HepG2 (cell line): Measurements from ENCODE around the gene FHIT. TPM values are rescaled to one million over a fixed set of nuclear protein-coding genes. Genes with fewer than 3 reads are reported as not detected.

Source experiments
- HNRNPUL1 ChIP-seq: fragments of 200-400 bp; formaldehyde crosslinking; IDR thresholded peaks from 2 replicates; pipeline ENCODE4 v1.6.1; 2017; ENCODE audit warnings: low read depth, mild to moderate bottlenecking, low read length, moderate library complexity
- HOXA3 ChIP-seq: sonication (generic); formaldehyde crosslinking; IDR thresholded peaks from 2 replicates; pipeline ENCODE4 v1.5.0; 2020; ENCODE audit warnings: missing genetic modification reagents
- RCOR2 ChIP-seq: IDR thresholded peaks from 2 replicates; pipeline ENCODE4 v1.6.1; 2016; ENCODE audit warnings: missing biosample characterization, missing genetic modification reagents
- SSRP1 ChIP-seq: IDR thresholded peaks from 2 replicates; pipeline ENCODE4 v1.6.1; 2016; ENCODE audit warnings: control low read depth
- ZNF761 ChIP-seq: sonication (generic); formaldehyde crosslinking; conservative IDR thresholded peaks from 2 replicates; pipeline ENCODE4 v1.4.0; 2020; ENCODE audit warnings: mild to moderate bottlenecking, missing genetic modification reagents
- ZNF878 ChIP-seq: sonication (generic); formaldehyde crosslinking; IDR thresholded peaks from 2 replicates; pipeline ENCODE4 v1.8.1; 2023; ENCODE audit warnings: mild to moderate bottlenecking, missing genetic modification reagents, moderate library complexity
- polyA plus RNA-seq, 8 experiments: library from polyadenylated mRNA; depleted of rRNA in 3 of 8; stranded (reverse) in 7 of 8; unstranded in 1 of 8; fragments of >200 nt; fragmentation: Illumina TruSeq in 4 of 8; extraction: Trizol in 4 of 8; gene quantifications; 2 replicates each; pipeline versions ENCODE4 v1.2.1 to v1.2.3, GENCODE V29; 2011 to 2016; ENCODE audit warnings: low read depth in 4 of 8, missing spikeins in 1 of 8, mixed read lengths in 1 of 8; ENCODE audit not compliant: insufficient read depth in 1 of 8
- total RNA-seq, 5 experiments: library from RNA; depleted of rRNA; stranded (reverse); fragments of >200 nt; fragmentation: Illumina TruSeq; extraction: Trizol; gene quantifications; 2 replicates each; pipeline ENCODE4 v1.2.3, GENCODE V29; 2016; ENCODE audit warnings: low read depth in 1 of 5
- TF ChIP-seq, protein P1 (sequence below), 2 experiments: sonication (generic) in 1 of 2; formaldehyde crosslinking in 1 of 2; IDR thresholded peaks; 2 replicates each; pipeline versions ENCODE4 v1.6.1 to v1.9.0; 2014 to 2022; ENCODE audit warnings: antibody characterized with exemption in 1 of 2, borderline replicate concordance in 1 of 2, inconsistent platforms in 1 of 2, low read depth in 1 of 2, missing genetic modification reagents in 1 of 2
- TF ChIP-seq, protein P2 (sequence below): sonication (generic); formaldehyde crosslinking; IDR thresholded peaks from 2 replicates; pipeline ENCODE4 v1.5.0; 2020; ENCODE audit warnings: missing genetic modification reagents
- TF ChIP-seq, protein P3 (sequence below): sonication (generic); formaldehyde crosslinking; IDR thresholded peaks from 2 replicates; pipeline ENCODE4 v1.4.0; 2020; ENCODE audit warnings: mild to moderate bottlenecking, missing genetic modification reagents
- TF ChIP-seq, protein P4 (sequence below): IDR thresholded peaks from 2 replicates; pipeline ENCODE4 v1.6.1; 2016

Gene FHIT
- total and polyA plus RNA-seq, 2 of the 13 experiments (the other 11 are each of a cell fraction or from before 2014, with no cell fraction given): 4.0 to 4.6 TPM

DNA sequence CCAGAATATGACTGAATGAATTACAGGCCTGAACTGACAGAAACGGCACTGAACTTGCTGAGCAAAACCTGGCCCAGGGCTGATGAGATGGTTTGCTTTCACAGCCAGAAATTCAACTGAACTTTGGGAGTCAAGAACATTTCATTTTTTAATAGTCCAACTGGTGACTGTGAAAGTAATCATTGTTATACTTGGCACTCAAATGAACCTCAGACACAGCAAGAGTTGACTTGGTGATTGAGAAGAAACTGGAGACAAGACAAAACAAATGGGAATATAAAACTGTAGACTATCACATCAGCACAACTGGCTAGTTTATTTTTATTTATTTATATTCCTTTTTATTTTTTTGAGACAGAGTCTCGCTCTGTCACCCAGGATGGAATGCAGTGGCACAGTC lies 1342.6 kb downstream of the FHIT start (continued):
- TF ChIP-seq, protein P1, sequence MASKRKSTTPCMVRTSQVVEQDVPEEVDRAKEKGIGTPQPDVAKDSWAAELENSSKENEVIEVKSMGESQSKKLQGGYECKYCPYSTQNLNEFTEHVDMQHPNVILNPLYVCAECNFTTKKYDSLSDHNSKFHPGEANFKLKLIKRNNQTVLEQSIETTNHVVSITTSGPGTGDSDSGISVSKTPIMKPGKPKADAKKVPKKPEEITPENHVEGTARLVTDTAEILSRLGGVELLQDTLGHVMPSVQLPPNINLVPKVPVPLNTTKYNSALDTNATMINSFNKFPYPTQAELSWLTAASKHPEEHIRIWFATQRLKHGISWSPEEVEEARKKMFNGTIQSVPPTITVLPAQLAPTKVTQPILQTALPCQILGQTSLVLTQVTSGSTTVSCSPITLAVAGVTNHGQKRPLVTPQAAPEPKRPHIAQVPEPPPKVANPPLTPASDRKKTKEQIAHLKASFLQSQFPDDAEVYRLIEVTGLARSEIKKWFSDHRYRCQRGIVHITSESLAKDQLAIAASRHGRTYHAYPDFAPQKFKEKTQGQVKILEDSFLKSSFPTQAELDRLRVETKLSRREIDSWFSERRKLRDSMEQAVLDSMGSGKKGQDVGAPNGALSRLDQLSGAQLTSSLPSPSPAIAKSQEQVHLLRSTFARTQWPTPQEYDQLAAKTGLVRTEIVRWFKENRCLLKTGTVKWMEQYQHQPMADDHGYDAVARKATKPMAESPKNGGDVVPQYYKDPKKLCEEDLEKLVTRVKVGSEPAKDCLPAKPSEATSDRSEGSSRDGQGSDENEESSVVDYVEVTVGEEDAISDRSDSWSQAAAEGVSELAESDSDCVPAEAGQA (IDR thresholded peaks at IDR 0.05; ENCODE audit: low read depth): no peak
- TF ChIP-seq, protein P1 (CRISPR knock-in tag; IDR thresholded peaks at IDR 0.05; ENCODE audit: borderline replicate concordance): no peak
- TF ChIP-seq HOXA3 (CRISPR knock-in tag): no peak
- no peak for TF ChIP-seq ZNF761 (CRISPR knock-in tag)
- TF ChIP-seq RCOR2 (CRISPR knock-in tag): no peak
- TF ChIP-seq, protein P2, sequence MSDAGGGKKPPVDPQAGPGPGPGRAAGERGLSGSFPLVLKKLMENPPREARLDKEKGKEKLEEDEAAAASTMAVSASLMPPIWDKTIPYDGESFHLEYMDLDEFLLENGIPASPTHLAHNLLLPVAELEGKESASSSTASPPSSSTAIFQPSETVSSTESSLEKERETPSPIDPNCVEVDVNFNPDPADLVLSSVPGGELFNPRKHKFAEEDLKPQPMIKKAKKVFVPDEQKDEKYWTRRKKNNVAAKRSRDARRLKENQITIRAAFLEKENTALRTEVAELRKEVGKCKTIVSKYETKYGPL (CRISPR knock-in tag): no peak
- TF ChIP-seq, protein P3, sequence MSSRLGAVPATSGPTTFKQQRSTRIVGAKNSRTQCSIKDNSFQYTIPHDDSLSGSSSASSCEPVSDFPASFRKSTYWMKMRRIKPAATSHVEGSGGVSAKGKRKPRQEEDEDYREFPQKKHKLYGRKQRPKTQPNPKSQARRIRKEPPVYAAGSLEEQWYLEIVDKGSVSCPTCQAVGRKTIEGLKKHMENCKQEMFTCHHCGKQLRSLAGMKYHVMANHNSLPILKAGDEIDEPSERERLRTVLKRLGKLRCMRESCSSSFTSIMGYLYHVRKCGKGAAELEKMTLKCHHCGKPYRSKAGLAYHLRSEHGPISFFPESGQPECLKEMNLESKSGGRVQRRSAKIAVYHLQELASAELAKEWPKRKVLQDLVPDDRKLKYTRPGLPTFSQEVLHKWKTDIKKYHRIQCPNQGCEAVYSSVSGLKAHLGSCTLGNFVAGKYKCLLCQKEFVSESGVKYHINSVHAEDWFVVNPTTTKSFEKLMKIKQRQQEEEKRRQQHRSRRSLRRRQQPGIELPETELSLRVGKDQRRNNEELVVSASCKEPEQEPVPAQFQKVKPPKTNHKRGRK (CRISPR knock-in tag): no peak
- no peak for TF ChIP-seq HNRNPUL1
- TF ChIP-seq, protein P4, sequence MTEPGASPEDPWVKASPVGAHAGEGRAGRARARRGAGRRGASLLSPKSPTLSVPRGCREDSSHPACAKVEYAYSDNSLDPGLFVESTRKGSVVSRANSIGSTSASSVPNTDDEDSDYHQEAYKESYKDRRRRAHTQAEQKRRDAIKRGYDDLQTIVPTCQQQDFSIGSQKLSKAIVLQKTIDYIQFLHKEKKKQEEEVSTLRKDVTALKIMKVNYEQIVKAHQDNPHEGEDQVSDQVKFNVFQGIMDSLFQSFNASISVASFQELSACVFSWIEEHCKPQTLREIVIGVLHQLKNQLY (CRISPR knock-in tag): no peak
- TF ChIP-seq SSRP1 (CRISPR knock-in tag): no peak
- TF ChIP-seq ZNF878 (CRISPR knock-in tag): no peak
